Measurements from ENCODE around the gene MET. TPM values are rescaled to one million over a fixed set of nuclear protein-coding genes. Genes with fewer than 3 reads are reported as not detected.

Gene MET
- total and polyA plus RNA-seq, 2 of the 8 experiments (the other 6 are each of a cell fraction or from before 2014, with no cell fraction given), result 3.5 to 12.9 TPM

DNA sequence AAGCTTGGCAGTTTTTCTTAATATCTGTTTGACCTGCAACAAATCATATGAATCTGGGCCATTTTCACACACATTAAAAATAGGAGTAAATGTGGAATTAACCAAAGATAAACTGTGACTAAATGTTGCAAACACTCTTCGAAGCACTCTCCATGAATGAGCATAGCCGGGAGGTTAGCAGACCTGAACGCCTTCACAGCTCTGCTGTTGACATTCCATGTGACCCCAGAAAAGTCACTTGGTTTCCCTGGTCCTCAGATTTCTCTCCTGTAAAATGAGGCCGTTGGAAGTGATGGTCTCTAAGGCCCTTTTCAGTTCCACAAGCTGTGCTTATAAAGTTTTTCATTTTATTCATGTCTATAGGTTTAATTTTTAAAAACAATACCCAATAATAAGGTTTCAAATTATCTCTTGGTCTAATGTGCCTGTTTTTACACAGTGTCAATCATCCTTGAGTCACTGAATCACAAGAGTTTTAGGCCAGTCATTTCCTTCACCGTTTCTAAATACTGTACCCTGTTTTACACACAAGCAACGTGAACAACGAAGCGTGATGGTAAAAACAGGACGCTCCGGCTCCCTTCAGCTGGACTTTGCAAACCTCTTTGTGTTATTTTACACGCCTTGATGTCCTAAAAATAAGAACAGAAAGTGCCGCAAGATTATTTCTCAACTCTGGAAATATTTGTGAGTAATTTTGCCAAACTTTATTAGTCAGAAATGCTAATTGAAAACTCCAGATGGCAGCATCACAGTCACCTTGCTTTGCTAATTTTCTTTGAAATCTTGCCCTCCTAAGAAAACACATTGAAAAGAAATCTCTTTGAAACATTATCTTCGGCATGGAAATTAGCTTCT is 38.6 kb upstream of the MET start:
- H3K9ac ChIP-seq (replicated peaks in 1 of 4; ENCODE audit: extremely low read depth in 1 of 4, low read depth in 3 of 4, low read length in 3 of 4), result peak overlapping the region in 1 of 4 experiments; percentile 13; a peak in 1 of 7 replicates
- FAIRE-seq, result no peak
- no peak for TF ChIP-seq CBX5 (IDR thresholded peaks at IDR 0.05; ENCODE audit: low read depth, low read length)
- no peak for TF ChIP-seq MAFK (IDR thresholded peaks at IDR 0.05; ENCODE audit: low read depth, low read length)
- TF ChIP-seq POU5F1 (IDR thresholded peaks at IDR 0.05; ENCODE audit: low read depth, low read length), result no peak
- TF ChIP-seq POLR2A (IDR thresholded peaks at IDR 0.05; ENCODE audit: control extremely low read depth in 1 of 2, low read depth in 2 of 2, low read length in 2 of 2), result no peak
- TF ChIP-seq CBX8 (IDR thresholded peaks at IDR 0.05; ENCODE audit: borderline replicate concordance, low read depth, low read length), result no peak
- TF ChIP-seq, protein P1, sequence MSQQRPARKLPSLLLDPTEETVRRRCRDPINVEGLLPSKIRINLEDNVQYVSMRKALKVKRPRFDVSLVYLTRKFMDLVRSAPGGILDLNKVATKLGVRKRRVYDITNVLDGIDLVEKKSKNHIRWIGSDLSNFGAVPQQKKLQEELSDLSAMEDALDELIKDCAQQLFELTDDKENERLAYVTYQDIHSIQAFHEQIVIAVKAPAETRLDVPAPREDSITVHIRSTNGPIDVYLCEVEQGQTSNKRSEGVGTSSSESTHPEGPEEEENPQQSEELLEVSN (IDR thresholded peaks at IDR 0.05), result no peak
- TF ChIP-seq BACH1 (IDR thresholded peaks at IDR 0.05; ENCODE audit: low read length), result no peak
- TF ChIP-seq TAF1 (IDR thresholded peaks at IDR 0.05; ENCODE audit: low read depth, low read length), result no peak
- TF ChIP-seq RNF2 (IDR thresholded peaks at IDR 0.05; ENCODE audit: borderline replicate concordance, low read depth, low read length, missing control alignments, poor library complexity, severe bottlenecking), result no peak
- no peak for TF ChIP-seq HDAC6 (IDR thresholded peaks at IDR 0.05; ENCODE audit: low read depth, low read length)
- TF ChIP-seq EGR1 (IDR thresholded peaks at IDR 0.05; ENCODE audit: borderline replicate concordance, low read depth, low read length), result no peak

More for the DNA sequence above, 38.6 kb upstream of the MET start:
- H3K56ac ChIP-seq (replicated peaks; ENCODE audit: insufficient read length, low read depth, low read length), result no peak overlapping the region
- no peak overlapping the region for H2BK5ac ChIP-seq (ENCODE audit: low read depth, low read length)
- H2BK12ac ChIP-seq (ENCODE audit: low read depth, low read length), result no peak overlapping the region
- H3K27ac ChIP-seq (ENCODE audit: low read depth, low read length), result no peak overlapping the region
- no peak overlapping the region for H2BK120ac ChIP-seq (replicated peaks; ENCODE audit: low read depth, low read length)
- no peak overlapping the region for H4K5ac ChIP-seq (ENCODE audit: insufficient read length, low read depth, low read length)
- H3K36me3 ChIP-seq (ENCODE audit: control insufficient read depth in 2 of 4, insufficient read depth in 4 of 4, low read length in 3 of 4), result peaks cover 0 to 2% (median 0%) of the 10 kb centered on the region in 4 experiments; a peak in 1 of 8 replicates
- no peak overlapping the region for H3K18ac ChIP-seq (ENCODE audit: extremely low read depth, low read length)
- no peak overlapping the region for H3K4ac ChIP-seq (replicated peaks; ENCODE audit: insufficient read length, low read depth, low read length)
- no peak overlapping the region for H2AK5ac ChIP-seq (ENCODE audit: low read depth, low read length)
- H3K23me2 ChIP-seq (ENCODE audit: low read depth, low read length), result no peaks in the 10 kb centered on the region; the same call in 1 of the 2 replicates
- 93% methylated on average over 13 of the region's 13 CpGs; no CpG with 5 or more reads in 1 of the 2 experiments for WGBS, 2 experiments (ENCODE audit: extremely low coverage in 1 of 2, insufficient coverage in 1 of 2, insufficient read length in 1 of 2, insufficient replicate concordance in 2 of 2, low coverage in 1 of 2, low lambda C conversion rate in 2 of 2, missing lambda C conversion rate in 1 of 2)
- POLR2A ChIA-PET (ENCODE audit: partially characterized antibody), result no interaction called here
- no peak overlapping the region for H4K91ac ChIP-seq (replicated peaks; ENCODE audit: insufficient read length, low read length)
- no peaks in the 10 kb centered on the region for H3K27me3 ChIP-seq (replicated peaks in 1 of 4; ENCODE audit: control insufficient read depth in 3 of 4, extremely low read depth in 1 of 4, insufficient read depth in 3 of 4, low read length in 3 of 4)
- H2BK15ac ChIP-seq (ENCODE audit: low read length), result no peak overlapping the region
- H3K79me1 ChIP-seq (ENCODE audit: low read depth, low read length), result no peaks in the 10 kb centered on the region
- H3K4me1 ChIP-seq (replicated peaks in 1 of 4; ENCODE audit: control insufficient read depth in 3 of 4, insufficient read depth in 4 of 4, low read length in 3 of 4), result no peaks in the 10 kb centered on the region
- no peaks in the 10 kb centered on the region for H3K79me2 ChIP-seq (ENCODE audit: control insufficient read depth in 1 of 2, insufficient read depth in 2 of 2, low read length in 2 of 2)
- no peak for DNase-seq (ENCODE audit: low read depth in 1 of 2, low spot score in 2 of 2)
- no peaks in the 10 kb centered on the region for H4K20me1 ChIP-seq (replicated peaks in 1 of 2; ENCODE audit: control insufficient read depth in 1 of 2, insufficient read depth in 2 of 2, low read length in 2 of 2)
- no peak overlapping the region for H2BK20ac ChIP-seq (ENCODE audit: low read length)
- no peak overlapping the region for H3K4me2 ChIP-seq (ENCODE audit: insufficient read depth in 1 of 2, low read depth in 2 of 2, low read length in 2 of 2)
- H3K9me3 ChIP-seq (ENCODE audit: insufficient read depth in 2 of 2, low read depth in 1 of 2, low read length in 1 of 2), result peaks cover 0 to 7% of the 10 kb centered on the region in 2 experiments; a peak in 2 of 4 replicates
- H3K14ac ChIP-seq (ENCODE audit: insufficient read length), result no peak overlapping the region
- H3K23ac ChIP-seq (ENCODE audit: insufficient read length), result no peak overlapping the region
- 0 out of 2 replicates have a peak overlapping the region, but pooled peaks have one; percentile 1 for H2AFZ ChIP-seq (ENCODE audit: low read length)
- CTCF ChIA-PET (ENCODE audit: partially characterized antibody), result interaction anchor here (0.6 to 1.9 kb wide), 8 partner anchors 19 to 444 kb away, joined by 3 to 4 read pairs (median 3); no protein-coding TSS in a partner anchor
- no peak overlapping the region for H3K4me3 ChIP-seq (ENCODE audit: extremely low read depth in 1 of 4, insufficient read depth in 2 of 4, low read depth in 3 of 4, low read length in 4 of 4)
- H4K8ac ChIP-seq (ENCODE audit: extremely low read depth, insufficient read depth, low read length), result no peak overlapping the region
